DND-41 (cell line): ENCODE measurements around the gene SYT5.
A peak's percentile ranks its signal among the peaks of the same experiment; 100 is the strongest.

Source experiments
- ATAC-seq: fragments of 200-7000 bp; cut with Tn5 transposase; 3 replicates; pipeline ENCODE4 v1.9.1; 2021; ENCODE audit warnings: low read depth; ENCODE audit not compliant: insufficient read depth
- DNase-seq: peaks from one replicate; pipeline ENCODE4 v3.0.0-alpha.2; 2020
- H2AFZ ChIP-seq: 2 replicates; pipeline ENCODE4 v1.6.0; 2012; ENCODE audit warnings: low read depth, low read length
- H3K27ac ChIP-seq: 2 replicates; pipeline ENCODE4 v1.5.1; 2012; ENCODE audit warnings: low read length, inconsistent platforms
- H3K27me3 ChIP-seq: fragments of 200-600 bp; sonication (generic); 2 replicates; pipeline ENCODE4 v1.6.0; 2012; ENCODE audit warnings: low read length, mild to moderate bottlenecking, inconsistent platforms; ENCODE audit not compliant: insufficient read depth, poor library complexity
- H3K36me3 ChIP-seq: 2 replicates; pipeline ENCODE4 v1.5.1; 2012; ENCODE audit warnings: low read length, inconsistent platforms; ENCODE audit not compliant: insufficient read depth
- H3K4me1 ChIP-seq: 2 replicates; pipeline ENCODE4 v1.5.1; 2012; ENCODE audit warnings: mild to moderate bottlenecking, low read length; ENCODE audit not compliant: insufficient read depth
- H3K4me2 ChIP-seq: 2 replicates; pipeline ENCODE4 v1.6.0; 2012; ENCODE audit warnings: mild to moderate bottlenecking, moderate library complexity, low read length, inconsistent platforms; ENCODE audit not compliant: insufficient read depth
- H3K4me3 ChIP-seq, 2 experiments: fragments of 200-600 bp in 1 of 2; shearing (Covaris generic) in 1 of 2; 2 replicates each; pipeline ENCODE4 v1.5.1; 2012 to 2016; ENCODE audit warnings: inconsistent platforms in 2 of 2, low read length in 2 of 2, mild to moderate bottlenecking in 2 of 2, low read depth in 1 of 2, moderate library complexity in 1 of 2
- H3K79me2 ChIP-seq: 2 replicates; pipeline ENCODE4 v1.6.0; 2012; ENCODE audit warnings: low read length, inconsistent platforms; ENCODE audit not compliant: insufficient read depth
- H3K9ac ChIP-seq: 2 replicates; pipeline ENCODE4 v1.6.0; 2012; ENCODE audit warnings: low read depth, mild to moderate bottlenecking, inconsistent platforms, low read length, moderate library complexity
- H3K9me3 ChIP-seq: 2 replicates; pipeline ENCODE4 v1.5.1; 2012; ENCODE audit warnings: low read length, moderate library complexity, mild to moderate bottlenecking, inconsistent platforms; ENCODE audit not compliant: insufficient read depth, severe bottlenecking
- H4K20me1 ChIP-seq: 2 replicates; pipeline ENCODE4 v1.6.0; 2012; ENCODE audit warnings: low read length; ENCODE audit not compliant: insufficient read depth
- EZH2 ChIP-seq: IDR thresholded peaks from 3 replicates; pipeline ENCODE4 v1.6.1; 2012; ENCODE audit warnings: borderline replicate concordance, low read depth, mild to moderate bottlenecking, moderate library complexity, low read length, inconsistent platforms; ENCODE audit not compliant: severe bottlenecking
- TF ChIP-seq, protein P1 (sequence below): IDR thresholded peaks from 2 replicates; pipeline ENCODE4 v1.5.1; 2012; ENCODE audit warnings: borderline replicate concordance, low read length, moderate library complexity, mild to moderate bottlenecking; ENCODE audit not compliant: poor library complexity, severe bottlenecking; ENCODE audit errors: extremely low read depth

SYT5 gene

DNA sequence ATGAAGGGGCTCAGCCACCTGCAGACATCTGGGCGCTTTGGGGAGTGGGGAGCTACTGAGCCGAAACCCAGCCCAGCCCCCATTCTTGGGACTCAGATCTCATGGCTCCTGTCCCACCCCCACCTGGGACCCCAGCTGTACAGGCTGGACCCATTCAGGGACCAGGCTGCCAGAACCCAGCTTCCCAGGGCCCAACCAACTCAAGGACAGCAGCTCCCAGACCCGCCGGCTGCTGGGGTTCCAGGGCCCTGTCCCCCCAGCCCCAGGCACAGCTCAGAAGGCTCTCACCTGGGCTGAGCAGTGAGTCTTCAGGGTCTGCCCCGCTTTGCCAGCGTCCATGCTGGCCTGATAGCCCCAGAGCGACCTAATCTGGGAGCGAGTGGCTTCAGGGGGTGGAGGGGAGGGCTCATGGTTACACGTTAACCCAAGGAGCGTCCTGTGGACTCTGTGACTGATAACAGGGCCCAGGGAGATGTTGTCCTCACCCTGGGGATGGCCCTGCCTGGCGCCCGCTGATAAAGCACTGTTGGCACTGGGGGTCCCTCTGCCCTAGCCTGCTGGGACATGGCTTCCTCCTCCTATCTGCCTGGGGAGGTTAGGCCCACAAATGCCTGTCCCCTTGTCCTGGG, 48.4 kb upstream of the SYT5 start, which contains the start of gene TMEM86B:
Gene TMEM86B (minus strand): TSS at position 361 of the 629 bp plus-strand sequence. CDS start 22 bp downstream, at position 339.
- DNase-seq (no peak), ATAC-seq (no peak)
- Histone ChIP-seq H3K4me2 (no peak within 1 kb of the TSS), H3K4me1 (no peaks in the 10 kb centered on the region), H3K36me3 (peaks cover 80% of the 10 kb centered on the region), H3K79me2 (no peaks in the 10 kb centered on the region), H3K9me3 (no peaks in the 10 kb centered on the region), H3K9ac (no peak within 1 kb of the TSS), H3K4me3 (no peak within 1 kb of the TSS), H2AFZ (no peak within 1 kb of the TSS), H4K20me1 (peaks cover 69% of the 10 kb centered on the region), H3K27ac (no peak within 1 kb of the TSS), H3K27me3 (no peaks in the 10 kb centered on the region)
- TF ChIP-seq EZH2: no peak
- TF ChIP-seq, protein P1, sequence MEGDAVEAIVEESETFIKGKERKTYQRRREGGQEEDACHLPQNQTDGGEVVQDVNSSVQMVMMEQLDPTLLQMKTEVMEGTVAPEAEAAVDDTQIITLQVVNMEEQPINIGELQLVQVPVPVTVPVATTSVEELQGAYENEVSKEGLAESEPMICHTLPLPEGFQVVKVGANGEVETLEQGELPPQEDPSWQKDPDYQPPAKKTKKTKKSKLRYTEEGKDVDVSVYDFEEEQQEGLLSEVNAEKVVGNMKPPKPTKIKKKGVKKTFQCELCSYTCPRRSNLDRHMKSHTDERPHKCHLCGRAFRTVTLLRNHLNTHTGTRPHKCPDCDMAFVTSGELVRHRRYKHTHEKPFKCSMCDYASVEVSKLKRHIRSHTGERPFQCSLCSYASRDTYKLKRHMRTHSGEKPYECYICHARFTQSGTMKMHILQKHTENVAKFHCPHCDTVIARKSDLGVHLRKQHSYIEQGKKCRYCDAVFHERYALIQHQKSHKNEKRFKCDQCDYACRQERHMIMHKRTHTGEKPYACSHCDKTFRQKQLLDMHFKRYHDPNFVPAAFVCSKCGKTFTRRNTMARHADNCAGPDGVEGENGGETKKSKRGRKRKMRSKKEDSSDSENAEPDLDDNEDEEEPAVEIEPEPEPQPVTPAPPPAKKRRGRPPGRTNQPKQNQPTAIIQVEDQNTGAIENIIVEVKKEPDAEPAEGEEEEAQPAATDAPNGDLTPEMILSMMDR: no peak

DNA sequence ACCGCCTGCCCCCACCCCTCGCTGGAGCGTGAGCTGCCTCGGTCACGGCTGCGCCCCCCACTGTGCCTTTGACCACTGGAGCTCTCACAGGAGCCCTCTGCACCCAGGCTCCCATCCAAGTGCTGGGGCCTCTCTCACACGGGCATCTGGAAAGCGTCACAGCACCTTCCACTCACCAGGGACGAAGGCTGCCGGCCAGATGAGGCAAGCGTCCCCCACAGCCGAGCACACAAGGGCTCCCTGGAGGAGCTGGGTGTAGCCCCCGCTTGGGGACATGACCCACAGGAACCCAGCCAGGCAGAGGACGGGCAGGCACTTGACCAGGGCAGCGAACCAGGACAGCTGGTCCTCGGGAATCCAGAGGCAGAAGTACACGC, 47.9 kb upstream of the SYT5 start:
- peaks cover 75% of the 10 kb centered on the region for H3K36me3 ChIP-seq
- H4K20me1 ChIP-seq: peaks cover 74% of the 10 kb centered on the region
- ATAC-seq: no peak

DNA sequence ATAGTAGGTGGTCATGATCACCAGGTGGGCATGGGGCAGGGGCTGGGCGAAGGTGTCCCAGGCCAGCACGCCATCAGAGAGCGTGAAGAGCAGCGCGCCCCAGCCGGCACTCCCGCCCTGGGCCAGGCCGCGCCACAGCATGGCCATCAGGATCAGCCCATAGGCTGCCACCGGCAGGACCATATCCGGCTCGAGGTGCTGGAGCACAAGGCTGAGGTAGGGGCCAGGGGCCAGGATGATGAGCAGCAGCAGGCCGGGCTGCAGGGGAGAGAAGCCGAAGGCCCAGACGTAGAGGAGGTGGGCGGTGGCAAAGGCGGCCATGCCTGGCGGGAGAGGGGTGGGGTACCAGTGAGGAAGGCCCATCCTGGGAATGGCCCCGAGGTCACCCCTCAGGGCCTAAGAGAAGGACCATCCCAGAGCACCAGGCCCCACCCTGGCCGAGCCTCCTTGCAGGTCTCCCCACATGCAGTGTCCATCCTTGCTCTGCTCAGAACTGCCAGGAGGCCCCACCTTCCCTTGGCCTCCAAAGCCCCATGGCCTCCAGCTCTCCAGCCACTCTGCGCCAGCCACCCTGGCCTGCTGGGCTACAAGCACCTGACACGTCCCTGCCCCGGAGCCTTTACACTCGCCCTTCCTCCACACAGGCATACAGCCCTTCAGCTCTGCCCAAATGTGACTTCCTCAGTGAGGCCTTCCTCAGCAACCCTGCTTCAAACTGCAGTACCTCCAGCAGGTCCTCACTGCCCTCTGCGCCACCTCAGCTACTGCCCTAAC, 47.3 kb upstream of the SYT5 start:
- H3K27me3 ChIP-seq: no peaks in the 10 kb centered on the region
- DNase-seq: no peak
- no peak overlapping the region for H3K4me2 ChIP-seq
- no peak overlapping the region for H3K9ac ChIP-seq
- peak; percentile 5; the same call in 1 of the 3 replicates for ATAC-seq
- H3K4me1 ChIP-seq: no peaks in the 10 kb centered on the region
- TF ChIP-seq EZH2: no peak
- TF ChIP-seq, protein P1: no peak
- peaks cover 69% of the 10 kb centered on the region for H3K36me3 ChIP-seq
- H3K27ac ChIP-seq: no peak overlapping the region
- H3K9me3 ChIP-seq: no peaks in the 10 kb centered on the region
- no peaks in the 10 kb centered on the region for H3K79me2 ChIP-seq
- no peak overlapping the region for H3K4me3 ChIP-seq
- H2AFZ ChIP-seq: no peak overlapping the region
- H4K20me1 ChIP-seq: peaks cover 76% of the 10 kb centered on the region

More for the DNA sequence above, 47.9 kb upstream of the SYT5 start:
- no peak overlapping the region for H3K4me2 ChIP-seq
- no peak for DNase-seq
- TF ChIP-seq, protein P1: no peak
- TF ChIP-seq EZH2: no peak
- no peaks in the 10 kb centered on the region for H3K79me2 ChIP-seq
- H3K4me3 ChIP-seq: no peak overlapping the region
- H3K27me3 ChIP-seq: no peaks in the 10 kb centered on the region
- no peaks in the 10 kb centered on the region for H3K9me3 ChIP-seq
- no peak overlapping the region for H2AFZ ChIP-seq
- no peak overlapping the region for H3K9ac ChIP-seq
- H3K27ac ChIP-seq: no peak overlapping the region
- no peaks in the 10 kb centered on the region for H3K4me1 ChIP-seq
